OCI-M2 (cell line): ENCODE measurements around the gene MRPL53.
"Not testable (repeated sequence)": the region's sequence is repeated elsewhere in the genome, so short reads cannot be mapped to it uniquely, and the experiment has no call there.

ENCODE experiments used
- DNase-seq: peaks from one replicate; lab custom pipeline; 2025; ENCODE audit not compliant: unreplicated experiment; lab: John Stamatoyannopoulos, UW

The MRPL53 gene

DNA sequence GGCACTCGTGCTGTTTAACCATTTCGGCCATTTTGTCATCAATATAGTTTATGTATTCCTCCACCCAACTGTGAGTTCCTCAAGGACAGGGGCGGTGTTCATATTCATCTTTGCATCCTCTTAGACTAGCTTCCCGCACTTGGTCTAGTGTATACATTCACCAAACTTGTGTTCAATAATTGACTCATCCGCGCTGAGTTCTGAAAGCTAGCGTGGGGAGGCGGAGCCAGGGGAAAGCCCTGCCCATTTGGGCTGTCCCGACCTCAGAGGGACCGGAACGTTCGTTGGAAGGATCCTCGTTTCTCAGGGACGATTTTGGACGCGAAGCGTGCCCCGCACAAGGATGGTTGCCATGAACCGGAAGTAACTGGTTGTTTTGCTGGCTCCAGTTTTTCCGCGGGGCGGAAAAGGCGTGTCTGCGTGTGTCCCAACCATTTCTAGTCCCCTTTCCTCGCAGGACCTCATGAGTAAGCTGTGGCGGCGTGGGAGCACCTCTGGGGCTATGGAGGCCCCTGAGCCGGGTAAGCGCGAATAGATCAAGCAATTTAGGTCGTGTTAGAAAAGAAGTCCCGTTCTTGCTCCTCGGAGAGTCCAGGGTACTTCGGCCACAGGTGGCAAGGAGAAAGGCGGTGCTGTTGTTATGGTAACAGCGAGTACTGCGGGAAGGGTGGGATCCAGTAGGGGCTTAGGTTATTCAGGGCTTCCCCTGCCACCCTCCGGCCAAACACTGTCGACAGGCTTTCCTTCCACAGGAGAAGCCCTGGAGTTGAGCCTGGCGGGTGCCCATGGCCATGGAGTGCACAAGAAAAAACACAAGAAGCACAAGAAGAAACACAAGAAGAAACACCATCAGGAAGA, 17.6 kb downstream of the MRPL53 start, which contains the start of gene INO80B:
Gene INO80B, plus strand, starts transcription at position 434 of the 858 bp plus-strand sequence. Its CDS starts 30 bp downstream, at position 464.
- peak; percentile 86 for DNase-seq

DNA sequence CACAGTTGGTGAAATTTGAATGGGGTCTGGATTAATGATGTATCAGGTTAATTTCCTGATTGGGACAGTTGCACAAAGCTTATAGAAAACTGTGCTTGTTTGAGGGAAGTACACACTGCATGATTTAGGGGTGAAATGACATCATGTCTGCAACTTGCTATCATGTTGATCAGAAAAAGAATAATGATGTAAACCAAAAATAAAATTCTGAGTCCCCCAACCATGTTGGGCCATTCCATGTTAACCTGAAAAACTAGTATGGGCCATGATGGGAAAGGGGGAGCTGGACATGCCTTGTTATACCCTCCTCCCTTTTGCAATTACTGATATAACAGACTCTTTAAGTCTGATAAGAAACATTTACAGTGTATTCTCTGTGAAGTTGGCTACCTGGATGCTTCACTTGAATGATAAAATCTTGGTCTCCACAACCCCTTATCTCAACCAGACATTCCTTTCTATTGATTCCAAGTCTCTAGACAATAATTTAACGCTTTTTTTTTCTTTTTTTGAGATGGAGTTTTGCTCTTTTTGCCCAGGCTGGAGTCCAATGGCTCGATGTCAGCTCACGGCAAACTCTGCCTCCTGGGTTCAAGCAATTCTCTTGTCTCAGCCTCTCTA, 21.8 kb downstream of the MRPL53 start:
- DNase-seq: no peak

- DNase-seq: no peak
Observed at GRCh38 chr2:74448771-74449170, 23.7 kb downstream of the MRPL53 start.

- no peak for DNase-seq
Observed at GRCh38 chr2:74447230-74447999, 25.1 kb downstream of the MRPL53 start.

GRCh38 chr2:74444498-74445318, 27.8 kb downstream of the MRPL53 start:
- DNase-seq: no peak

DNA sequence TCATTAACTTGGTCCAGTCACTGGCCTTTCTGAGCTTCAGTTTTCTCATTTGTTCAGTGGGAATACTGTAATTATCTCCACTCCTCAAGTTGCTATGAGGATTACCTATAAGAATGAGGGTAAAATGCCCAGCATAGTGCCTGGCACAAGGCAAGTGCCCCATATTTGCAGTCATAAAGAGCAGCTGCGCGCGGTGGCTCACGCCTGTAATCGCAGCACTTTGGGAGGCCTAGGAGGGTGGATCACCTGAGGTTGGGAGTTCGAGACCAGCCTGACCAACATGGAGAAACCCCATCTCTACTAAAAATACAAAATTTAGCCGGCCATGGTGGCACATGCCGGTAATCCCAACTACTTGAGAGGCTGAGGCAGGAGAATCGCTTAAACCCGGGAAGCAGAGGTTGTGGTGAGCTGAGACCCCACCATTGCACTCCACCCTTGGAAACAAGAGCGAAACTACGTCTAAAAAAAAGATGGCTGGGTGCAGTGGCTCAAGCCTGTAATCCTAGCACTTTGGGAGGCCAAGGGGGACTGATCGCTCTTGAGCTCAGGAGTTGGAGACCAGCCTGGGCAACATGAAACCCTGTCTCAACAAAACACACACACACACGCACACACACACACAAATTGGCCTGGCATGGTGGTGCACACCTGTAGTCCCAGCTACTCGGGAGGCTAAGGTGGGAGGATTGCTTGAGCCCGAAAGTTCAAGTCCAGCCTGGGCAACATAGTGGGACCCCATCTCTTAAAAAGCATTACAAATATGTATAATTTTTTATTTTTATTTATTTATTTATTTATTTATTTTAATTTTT, 29.8 kb downstream of the MRPL53 start:
- DNase-seq: not testable (repeated sequence)

- no peak for DNase-seq
Observed at GRCh38 chr2:74441690-74442482, 30.6 kb downstream of the MRPL53 start, which contains the start of gene RTKN. Gene RTKN, minus strand, starts transcription at chr2:74441937. Its CDS starts 121 bp downstream, at chr2:74441816.

- DNase-seq: no peak
Observed at GRCh38 chr2:74441170-74441689, 31.2 kb downstream of the MRPL53 start.

- DNase-seq: no peak
Observed at GRCh38 chr2:74440378-74441169, 31.9 kb downstream of the MRPL53 start.

- no peak for DNase-seq
Observed at GRCh38 chr2:74439803-74440377, 32.6 kb downstream of the MRPL53 start.

GRCh38 chr2:74439373-74439772, 33.1 kb downstream of the MRPL53 start:
- no peak for DNase-seq

DNA sequence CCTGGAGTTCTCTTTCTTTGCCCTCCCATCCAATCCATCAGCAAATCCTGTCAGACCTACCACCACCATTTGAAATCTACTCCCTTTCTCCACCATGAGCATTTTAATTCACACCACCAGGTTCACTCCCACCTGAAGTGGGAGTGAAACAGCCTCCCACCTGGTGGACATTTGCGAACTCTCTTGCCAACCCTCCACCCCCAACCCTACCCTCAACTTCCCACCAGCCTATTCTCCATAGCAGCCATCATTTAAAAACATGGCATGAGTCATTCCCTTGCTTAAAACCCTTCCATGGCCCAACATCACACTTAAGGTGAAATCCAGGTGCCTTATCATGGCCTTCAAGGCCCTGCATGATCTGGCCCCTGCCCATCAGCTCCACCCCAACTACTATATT, 34.2 kb downstream of the MRPL53 start:
- no peak for DNase-seq

GRCh38 chr2:74436848-74437695, 35.4 kb downstream of the MRPL53 start:
- DNase-seq: no peak

GRCh38 chr2:74436111-74436805, 36.2 kb downstream of the MRPL53 start:
- DNase-seq: no peak

GRCh38 chr2:74430502-74430901, 42.0 kb downstream of the MRPL53 start:
- DNase-seq: no peak
